Mesodermal cell (in vitro differentiated cells): ENCODE measurements around the gene CC2D1A.

Experiments
- H3K27ac ChIP-seq: 2 replicates; pipeline ENCODE4 v1.7.0; 2013; ENCODE audit warnings: mild to moderate bottlenecking, low read depth, low read length, moderate library complexity; ENCODE audit not compliant: severe bottlenecking
- H3K36me3 ChIP-seq: 2 replicates; pipeline ENCODE4 v1.7.1; 2013; ENCODE audit warnings: mild to moderate bottlenecking, low read length, moderate library complexity; ENCODE audit not compliant: control insufficient read depth, insufficient read depth
- H3K4me1 ChIP-seq: one replicate; pipeline ENCODE4 v1.7.1; 2013; ENCODE audit warnings: mild to moderate bottlenecking, low read length; ENCODE audit not compliant: insufficient read depth, control insufficient read depth, poor library complexity, severe bottlenecking
- H3K4me3 ChIP-seq: 2 replicates; pipeline ENCODE4 v1.7.0; 2013; ENCODE audit warnings: low read length, control low read depth, mild to moderate bottlenecking; ENCODE audit not compliant: insufficient read depth, poor library complexity, severe bottlenecking; ENCODE audit errors: extremely low read depth
- H3K9me3 ChIP-seq: 2 replicates; pipeline ENCODE4 v1.7.1; 2013; ENCODE audit warnings: mild to moderate bottlenecking, low read length, moderate library complexity; ENCODE audit not compliant: control insufficient read depth
- WGBS, 2 experiments: methylation state at CpG; one replicate each; pipeline ENCODE4 v1.1.5; 2013; ENCODE audit warnings: missing lambda C conversion rate in 2 of 2; ENCODE audit not compliant: insufficient coverage in 2 of 2; 5-methylcytosine and 5-hydroxymethylcytosine counted together

CC2D1A gene

GRCh38 chr19:13980340-13980739 lies 74.3 kb downstream of the CC2D1A start:
- Histone ChIP-seq H3K36me3 (peaks cover 14% of the 10 kb centered on the region), H3K9me3 (no peaks in the 10 kb centered on the region), H3K4me1 (peaks cover 7% of the 10 kb centered on the region), H3K27ac (no peak overlapping the region), H3K4me3 (no peak overlapping the region)
- 93 to 99% methylated on average over 7 to 14 of the region's 15 CpGs for WGBS, 2 experiments
